GM18861 (cell line): ENCODE results near the gene GALNTL6.
"Not testable (repeated sequence)": the region's sequence is repeated elsewhere in the genome, so short reads cannot be mapped to it uniquely, and the experiment has no call there.

Experiments used
- ATAC-seq: cut with Tn5 transposase; IDR thresholded peaks from one replicate; pipeline ENCODE4 v1.9.1; 2021; ENCODE audit not compliant: unreplicated experiment

The GALNTL6 gene

GRCh38 chr4:173039617-173040577 is 1226.7 kb downstream of the GALNTL6 start:
- peak; percentile 49 for ATAC-seq

DNA sequence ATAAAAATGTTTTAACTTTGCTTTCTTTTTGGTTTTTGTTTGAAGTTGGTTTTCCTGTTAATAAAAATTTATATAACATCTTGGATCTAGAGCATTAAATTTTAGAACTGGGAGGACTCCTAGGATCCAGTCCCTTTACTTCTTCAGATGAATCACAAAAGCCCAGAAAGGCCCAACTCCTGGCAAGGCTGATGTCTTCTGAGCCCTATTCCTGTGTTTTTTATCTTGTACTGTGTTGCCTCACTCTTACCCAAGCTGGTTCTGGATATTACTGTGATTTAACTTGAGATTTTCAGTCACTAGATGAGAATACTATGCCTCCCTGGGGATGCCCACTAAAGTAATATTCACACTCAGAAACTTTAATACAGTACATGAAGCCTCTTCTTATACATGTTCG is 1228.3 kb downstream of the GALNTL6 start:
- ATAC-seq: no peak

DNA sequence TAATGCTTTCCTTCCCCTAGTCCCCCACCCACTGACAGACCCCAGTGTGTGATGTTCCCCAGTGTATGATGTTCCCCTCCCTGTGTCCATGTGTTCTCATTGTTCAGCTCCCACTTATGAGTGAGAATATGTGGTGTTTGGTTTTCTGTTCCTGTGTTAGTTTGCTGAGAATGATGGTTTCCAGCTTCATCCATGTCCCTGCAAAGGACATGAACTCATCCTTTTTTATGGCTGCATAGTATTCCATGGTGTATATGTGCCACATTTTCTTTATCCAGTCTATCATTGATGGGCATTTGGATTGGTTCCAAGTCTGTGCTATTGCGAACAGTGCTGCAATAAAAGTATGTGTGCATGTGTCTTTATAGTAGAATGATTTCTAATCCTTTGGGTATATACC is 1228.9 kb downstream of the GALNTL6 start:
- ATAC-seq: not testable (repeated sequence)

- ATAC-seq: no peak
Measured at GRCh38 chr4:173044340-173044739, 1231.1 kb downstream of the GALNTL6 start.

GRCh38 chr4:173045571-173045970 is 1232.4 kb downstream of the GALNTL6 start:
- no peak for ATAC-seq

- ATAC-seq: no peak
Measured at GRCh38 chr4:173046144-173046543, 1232.9 kb downstream of the GALNTL6 start.

DNA sequence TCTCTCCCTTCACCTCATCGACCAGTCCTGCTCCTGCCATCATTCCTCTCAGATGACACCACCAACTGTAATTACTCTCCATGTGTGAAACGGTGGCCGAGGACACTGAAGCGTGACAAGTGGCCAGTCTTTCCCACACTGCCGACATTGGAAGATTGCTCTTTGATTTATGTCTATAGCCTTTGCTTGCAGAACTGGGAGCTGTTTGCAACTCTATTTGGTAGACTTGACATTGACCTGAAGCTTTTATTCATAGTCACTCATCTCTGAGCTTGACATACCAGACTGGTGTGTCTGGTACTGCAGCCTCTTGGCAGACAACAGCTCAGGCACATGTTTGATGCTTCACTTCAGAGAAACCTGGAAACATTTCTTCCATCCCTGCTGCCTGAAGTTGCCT is 1233.6 kb downstream of the GALNTL6 start:
- no peak for ATAC-seq

DNA sequence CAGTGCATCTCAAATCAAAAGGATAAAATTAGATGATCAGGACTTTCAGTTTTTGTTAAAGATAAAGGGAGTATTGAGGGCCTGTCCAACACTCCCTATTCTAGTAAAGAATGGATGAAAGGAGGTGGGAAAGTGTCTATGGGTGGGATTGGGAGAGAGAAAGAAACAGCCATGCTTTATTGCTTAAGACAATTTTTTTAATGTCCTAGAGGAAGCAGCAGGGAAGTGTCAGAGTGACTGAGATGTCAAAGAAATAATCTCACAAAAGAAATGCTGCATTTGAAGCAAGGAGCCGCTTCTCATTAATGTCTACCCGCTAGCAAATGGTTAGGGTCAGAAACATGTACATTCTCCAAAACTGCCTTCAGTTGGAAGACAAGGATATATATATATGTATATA is 1238.0 kb downstream of the GALNTL6 start:
- ATAC-seq: no peak

DNA sequence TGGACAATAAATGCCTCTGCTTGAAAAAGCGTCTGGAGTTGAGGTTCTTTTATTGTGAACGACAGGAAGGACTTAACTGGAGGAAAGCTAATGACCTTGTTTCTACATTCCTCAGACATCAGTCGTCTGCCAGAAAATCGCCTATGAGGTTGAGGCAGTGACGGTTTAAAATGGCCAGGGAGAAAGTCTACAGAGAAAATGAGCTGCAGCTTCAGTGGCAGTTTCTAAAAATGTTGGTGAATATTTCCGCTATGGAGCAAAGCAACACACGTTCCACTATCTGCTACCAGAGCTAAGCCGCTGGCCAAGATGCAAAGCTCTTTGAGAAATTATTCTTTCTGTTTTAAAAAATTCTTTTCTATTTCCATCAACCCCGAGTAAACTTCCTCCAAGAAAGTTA is 1238.5 kb downstream of the GALNTL6 start:
- ATAC-seq: no peak

DNA sequence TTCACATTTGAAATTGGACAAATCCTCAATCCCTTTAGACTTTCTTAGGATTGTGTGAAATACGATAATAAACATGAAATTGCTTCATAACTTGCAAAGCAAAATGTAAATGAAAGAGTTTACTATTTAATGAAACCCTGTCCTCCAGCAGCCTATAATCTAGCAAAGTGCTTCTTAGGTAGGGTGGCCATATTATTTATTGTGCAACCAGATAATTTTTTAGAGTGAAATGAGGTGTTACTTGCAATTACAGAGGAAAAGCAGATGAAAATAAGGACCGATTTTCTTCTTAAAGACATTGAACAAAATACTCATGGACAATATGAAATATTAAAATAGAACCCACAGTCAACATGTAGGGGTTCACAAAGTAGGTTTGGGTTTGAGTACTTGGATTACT is 1239.2 kb downstream of the GALNTL6 start:
- no peak for ATAC-seq

DNA sequence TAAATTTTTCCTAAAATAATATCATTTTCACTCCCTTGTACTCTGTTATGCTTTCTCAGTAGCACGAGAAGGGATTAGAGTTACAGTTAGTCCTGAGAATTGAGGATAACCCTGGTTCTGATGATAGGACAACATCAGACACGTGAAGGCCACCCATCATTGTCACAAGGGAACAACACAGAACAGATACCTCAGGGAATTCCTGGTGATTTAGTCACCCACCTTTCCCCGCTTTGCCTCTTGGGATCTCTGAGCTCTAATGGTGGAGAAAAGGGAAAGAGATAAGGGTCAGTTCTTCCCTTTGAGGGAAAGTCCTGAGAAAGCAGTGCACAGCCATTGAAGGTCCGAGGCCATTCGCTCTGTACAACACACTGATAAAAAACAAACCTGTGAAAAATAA is 1243.1 kb downstream of the GALNTL6 start:
- ATAC-seq: no peak

DNA sequence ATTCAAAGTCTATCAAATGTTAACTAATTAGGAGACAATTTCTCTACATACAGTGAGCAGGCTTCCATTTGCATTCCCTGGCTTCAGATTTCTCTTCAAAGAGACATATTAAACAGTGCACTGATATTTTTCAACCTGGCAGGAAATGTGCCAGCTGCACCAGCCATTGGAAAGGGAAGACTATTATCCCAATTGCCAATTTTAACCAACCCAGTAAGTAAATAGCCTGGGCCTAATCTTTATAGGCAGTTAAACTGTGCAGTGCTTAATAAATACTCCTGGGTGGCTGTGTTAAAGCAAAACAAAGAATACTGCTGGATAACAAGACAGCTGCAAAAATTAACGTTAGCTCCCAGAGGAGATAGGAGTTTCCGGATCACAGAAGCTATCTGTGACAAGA is 1243.5 kb downstream of the GALNTL6 start:
- no peak for ATAC-seq

- ATAC-seq: no peak
Measured at GRCh38 chr4:173057442-173057841, 1244.2 kb downstream of the GALNTL6 start.

DNA sequence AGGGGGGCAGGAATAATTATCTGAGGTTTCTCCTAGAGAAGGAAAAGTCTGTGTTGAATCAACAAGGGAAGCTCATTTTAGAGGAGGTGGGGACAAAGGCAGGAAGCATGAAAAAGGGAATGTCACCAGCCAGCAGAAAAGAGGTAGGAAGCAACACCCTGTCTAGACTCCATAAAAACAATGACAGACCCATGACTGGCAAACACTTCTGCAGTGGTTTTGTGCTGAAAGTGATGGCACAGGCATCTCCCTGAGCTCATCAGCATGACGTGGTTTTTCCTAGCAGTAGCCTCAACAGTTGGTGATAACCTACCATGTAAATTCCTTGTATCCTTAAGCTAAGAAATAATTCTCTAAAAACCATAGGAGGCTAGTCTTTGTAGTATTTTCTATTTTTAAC is 1244.7 kb downstream of the GALNTL6 start:
- no peak for ATAC-seq

DNA sequence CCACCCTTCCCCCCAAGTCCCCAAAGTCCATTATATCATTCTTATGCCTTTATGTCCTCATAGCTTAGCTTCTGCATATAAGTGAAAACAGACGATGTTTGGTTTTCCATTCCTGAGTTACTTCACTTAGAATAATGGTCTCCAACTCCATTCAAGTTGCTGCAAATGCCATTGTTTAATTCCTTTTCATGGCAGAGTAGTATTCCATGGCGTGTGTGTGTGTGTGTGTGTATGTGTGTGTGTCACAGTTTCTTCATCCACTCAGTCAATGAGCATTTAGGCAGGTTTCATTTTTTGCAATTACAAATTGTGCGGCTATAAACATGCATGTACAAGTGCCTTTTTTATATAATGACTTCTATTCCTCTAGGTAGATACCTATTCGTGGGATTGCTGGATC is 1248.0 kb downstream of the GALNTL6 start:
- no peak for ATAC-seq

DNA sequence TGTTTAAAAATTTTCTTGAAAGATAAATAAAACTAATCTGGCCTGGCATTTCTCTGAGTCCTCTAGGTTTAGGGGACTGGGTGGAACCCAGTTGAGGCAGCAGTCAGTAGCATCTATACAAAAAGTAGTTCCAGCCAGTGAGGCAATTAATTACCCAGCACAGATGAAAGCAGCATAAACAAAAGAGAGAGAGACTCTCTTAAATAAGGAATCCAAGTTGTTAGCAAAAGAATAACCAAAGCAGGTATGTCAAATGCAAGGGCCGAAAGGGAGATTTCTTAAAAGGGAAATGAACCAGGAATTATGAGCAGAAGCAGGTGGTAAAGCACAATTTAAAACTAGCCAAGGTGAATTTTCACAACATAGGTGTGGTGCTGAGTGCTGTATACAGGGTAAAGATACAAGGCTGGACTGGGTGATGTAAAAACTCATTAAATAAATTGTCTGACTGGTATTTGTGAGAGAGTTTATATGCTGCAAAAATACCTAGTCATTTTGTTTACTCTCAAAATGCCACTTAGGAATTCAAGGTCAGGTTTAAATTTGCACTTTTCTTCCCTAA is 1260.8 kb downstream of the GALNTL6 start:
- ATAC-seq: no peak

- no peak for ATAC-seq
Measured at GRCh38 chr4:173074501-173074946, 1261.3 kb downstream of the GALNTL6 start.

GRCh38 chr4:173076903-173077634 is 1263.9 kb downstream of the GALNTL6 start:
- no peak for ATAC-seq

- no peak for ATAC-seq
Measured at GRCh38 chr4:173088144-173088543, 1274.9 kb downstream of the GALNTL6 start.
